Esophagus squamous epithelium (tissue), 4 donors: ENCODE measurements around the gene GOLGB1.

Experiments used
- POLR2A ChIP-seq, 4 donors: fragments of 450-650 bp; IDR thresholded peaks; one replicate each; pipeline ENCODE4 v1.6.1; 2017; ENCODE audit warnings: antibody characterized with exemption in 4 of 4, mild to moderate bottlenecking in 4 of 4, moderate library complexity in 3 of 4
- TF ChIP-seq, protein P1 (sequence below), 6 experiments: fragments of 450-650 bp in 4 of 6; fragments of 200-600 bp in 2 of 6; sonication (generic) in 2 of 6; IDR thresholded peaks; one replicate each; pipeline ENCODE4 v1.5.1; 2016 to 2019; ENCODE audit warnings: antibody characterized with exemption in 6 of 6, mild to moderate bottlenecking in 4 of 6, moderate library complexity in 4 of 6

- TF ChIP-seq, protein P1, sequence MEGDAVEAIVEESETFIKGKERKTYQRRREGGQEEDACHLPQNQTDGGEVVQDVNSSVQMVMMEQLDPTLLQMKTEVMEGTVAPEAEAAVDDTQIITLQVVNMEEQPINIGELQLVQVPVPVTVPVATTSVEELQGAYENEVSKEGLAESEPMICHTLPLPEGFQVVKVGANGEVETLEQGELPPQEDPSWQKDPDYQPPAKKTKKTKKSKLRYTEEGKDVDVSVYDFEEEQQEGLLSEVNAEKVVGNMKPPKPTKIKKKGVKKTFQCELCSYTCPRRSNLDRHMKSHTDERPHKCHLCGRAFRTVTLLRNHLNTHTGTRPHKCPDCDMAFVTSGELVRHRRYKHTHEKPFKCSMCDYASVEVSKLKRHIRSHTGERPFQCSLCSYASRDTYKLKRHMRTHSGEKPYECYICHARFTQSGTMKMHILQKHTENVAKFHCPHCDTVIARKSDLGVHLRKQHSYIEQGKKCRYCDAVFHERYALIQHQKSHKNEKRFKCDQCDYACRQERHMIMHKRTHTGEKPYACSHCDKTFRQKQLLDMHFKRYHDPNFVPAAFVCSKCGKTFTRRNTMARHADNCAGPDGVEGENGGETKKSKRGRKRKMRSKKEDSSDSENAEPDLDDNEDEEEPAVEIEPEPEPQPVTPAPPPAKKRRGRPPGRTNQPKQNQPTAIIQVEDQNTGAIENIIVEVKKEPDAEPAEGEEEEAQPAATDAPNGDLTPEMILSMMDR (IDR thresholded peaks at IDR 0.05), result no peak
- no peak for TF ChIP-seq POLR2A (IDR thresholded peaks at IDR 0.05)
Measured at GRCh38 chr3:121739902-121740301, 9.6 kb downstream of the GOLGB1 start.
